ENCODE data around the gene NSG2.

Gene NSG2

DNA sequence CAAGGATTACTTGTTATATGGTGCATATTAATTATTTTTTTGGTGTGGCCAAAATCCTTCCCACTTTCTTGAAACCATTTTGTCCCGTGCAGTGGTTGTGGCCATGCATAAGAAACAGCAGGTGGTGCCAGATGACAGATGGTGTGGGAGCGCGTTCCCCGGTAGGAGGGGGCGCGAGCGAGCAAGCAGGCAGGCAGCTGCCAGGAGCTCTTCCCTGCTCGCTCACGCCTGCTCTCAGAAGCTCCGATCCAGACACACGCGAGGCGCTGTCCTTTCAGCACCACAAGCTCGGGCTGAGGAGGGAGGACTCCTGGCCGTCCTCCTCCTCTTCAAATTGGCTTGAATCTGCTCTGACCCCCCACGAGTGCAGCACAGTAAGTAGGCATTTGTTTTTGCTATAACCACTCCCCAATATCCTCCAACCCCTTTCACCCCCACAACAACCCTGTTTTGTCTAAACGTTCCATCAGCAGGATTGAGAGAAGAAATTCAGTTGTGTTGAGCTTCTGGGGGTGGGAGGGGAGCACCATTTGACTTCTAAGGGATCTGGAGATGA is at the start of gene NSG2:
TSS of gene NSG2 (plus strand) at position 237 of the 556 bp plus-strand sequence. CDS start 1,050 bp downstream, outside the sequence.
- no peaks in the 10 kb centered on the region for H3K36me3 ChIP-seq
- peaks cover 43% of the 10 kb centered on the region for H3K27me3 ChIP-seq
- H3K4me3 ChIP-seq (ENCODE audit: low read depth in 1 of 2, low read length in 1 of 2) = no peak within 1 kb of the TSS
- H3K9me3 ChIP-seq = no peaks in the 10 kb centered on the region
- no peaks in the 10 kb centered on the region for H3K4me1 ChIP-seq (ENCODE audit: control insufficient read depth in 1 of 2, insufficient read depth in 1 of 2, low read depth in 1 of 2, low read length in 1 of 2)
- TF ChIP-seq, protein P1, sequence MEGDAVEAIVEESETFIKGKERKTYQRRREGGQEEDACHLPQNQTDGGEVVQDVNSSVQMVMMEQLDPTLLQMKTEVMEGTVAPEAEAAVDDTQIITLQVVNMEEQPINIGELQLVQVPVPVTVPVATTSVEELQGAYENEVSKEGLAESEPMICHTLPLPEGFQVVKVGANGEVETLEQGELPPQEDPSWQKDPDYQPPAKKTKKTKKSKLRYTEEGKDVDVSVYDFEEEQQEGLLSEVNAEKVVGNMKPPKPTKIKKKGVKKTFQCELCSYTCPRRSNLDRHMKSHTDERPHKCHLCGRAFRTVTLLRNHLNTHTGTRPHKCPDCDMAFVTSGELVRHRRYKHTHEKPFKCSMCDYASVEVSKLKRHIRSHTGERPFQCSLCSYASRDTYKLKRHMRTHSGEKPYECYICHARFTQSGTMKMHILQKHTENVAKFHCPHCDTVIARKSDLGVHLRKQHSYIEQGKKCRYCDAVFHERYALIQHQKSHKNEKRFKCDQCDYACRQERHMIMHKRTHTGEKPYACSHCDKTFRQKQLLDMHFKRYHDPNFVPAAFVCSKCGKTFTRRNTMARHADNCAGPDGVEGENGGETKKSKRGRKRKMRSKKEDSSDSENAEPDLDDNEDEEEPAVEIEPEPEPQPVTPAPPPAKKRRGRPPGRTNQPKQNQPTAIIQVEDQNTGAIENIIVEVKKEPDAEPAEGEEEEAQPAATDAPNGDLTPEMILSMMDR (IDR thresholded peaks at IDR 0.05) = no peak
- H3K27ac ChIP-seq = no peak within 1 kb of the TSS

DNA sequence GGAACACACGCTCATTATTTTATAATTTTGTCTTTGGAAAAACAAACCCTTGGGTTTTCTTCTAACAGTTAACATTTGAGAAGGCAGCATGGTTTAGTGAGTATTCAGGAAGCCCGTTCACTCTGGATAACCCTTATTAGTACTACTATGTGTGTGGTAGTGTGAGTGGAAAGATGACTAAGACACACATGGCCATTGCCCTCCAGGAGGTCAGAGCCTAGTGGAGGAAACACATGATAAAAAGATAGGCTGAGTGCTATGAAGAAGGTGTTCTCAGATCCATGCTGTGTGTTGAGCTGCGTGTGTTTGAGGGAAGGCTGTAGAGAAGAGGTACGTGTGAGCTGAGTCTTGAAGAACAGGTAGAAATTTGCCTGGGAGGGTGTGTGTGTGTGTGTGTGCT is 48.2 kb upstream of the NSG2 start:
- Histone ChIP-seq H3K4me3 (ENCODE audit: low read depth in 1 of 2, low read length in 1 of 2) (no peak overlapping the region), H3K27ac (no peak overlapping the region), H3K36me3 (no peaks in the 10 kb centered on the region), H3K4me1 (ENCODE audit: control insufficient read depth in 1 of 2, insufficient read depth in 1 of 2, low read depth in 1 of 2, low read length in 1 of 2) (no peaks in the 10 kb centered on the region), H3K9me3 (no peaks in the 10 kb centered on the region), H3K27me3 (peaks cover 100% of the 10 kb centered on the region)
- TF ChIP-seq, protein P1 (IDR thresholded peaks at IDR 0.05) = no peak

DNA sequence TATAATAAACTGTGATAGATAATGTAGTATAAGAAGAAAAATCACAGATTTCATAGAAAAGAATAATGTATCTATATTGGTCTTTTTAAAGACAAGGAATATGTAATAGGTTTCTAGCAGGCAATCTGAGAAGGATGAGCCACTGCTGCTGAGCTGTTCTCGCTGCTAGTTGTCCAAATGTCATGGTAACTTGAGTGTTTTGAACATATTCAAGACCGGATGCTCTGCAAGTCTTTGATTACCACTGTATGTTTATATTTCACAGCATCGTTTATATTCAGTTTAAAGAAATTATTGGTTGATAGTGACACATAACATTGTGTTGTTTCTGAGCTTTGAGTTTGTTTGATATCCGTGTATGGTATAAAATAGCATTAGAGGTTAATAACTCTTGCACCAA is 47.0 kb upstream of the NSG2 start:
- H3K27me3 ChIP-seq = peaks cover 100% of the 10 kb centered on the region
- H3K9me3 ChIP-seq = no peaks in the 10 kb centered on the region
- H3K4me1 ChIP-seq (ENCODE audit: control insufficient read depth in 1 of 2, insufficient read depth in 1 of 2, low read depth in 1 of 2, low read length in 1 of 2) = no peaks in the 10 kb centered on the region
- no peak overlapping the region for H3K4me3 ChIP-seq (ENCODE audit: low read depth in 1 of 2, low read length in 1 of 2)
- H3K27ac ChIP-seq = no peak overlapping the region
- TF ChIP-seq, protein P1 (IDR thresholded peaks at IDR 0.05) = no peak
- no peaks in the 10 kb centered on the region for H3K36me3 ChIP-seq

DNA sequence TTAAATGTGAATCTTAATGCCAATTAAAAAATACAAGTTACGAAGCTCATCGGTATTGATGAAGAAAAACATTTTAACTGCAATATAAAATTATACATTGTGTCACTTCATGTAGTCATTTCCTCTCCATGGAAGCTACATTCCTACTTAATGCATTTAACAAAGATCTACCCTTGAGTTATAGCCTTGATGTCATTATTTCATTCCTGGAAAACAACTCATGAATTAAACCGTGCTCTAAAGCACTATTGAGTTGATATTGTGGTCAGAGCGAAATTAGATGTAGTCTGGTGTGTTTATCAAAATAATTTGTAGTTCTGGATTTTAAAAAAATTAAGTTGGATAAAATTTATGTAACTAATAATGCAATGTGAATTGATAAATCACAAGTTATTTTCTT is 45.4 kb upstream of the NSG2 start:
- H3K27ac ChIP-seq = no peak overlapping the region
- H3K36me3 ChIP-seq = no peaks in the 10 kb centered on the region
- no peak overlapping the region for H3K4me3 ChIP-seq (ENCODE audit: low read depth in 1 of 2, low read length in 1 of 2)
- TF ChIP-seq, protein P1 (IDR thresholded peaks at IDR 0.05) = no peak
- no peaks in the 10 kb centered on the region for H3K9me3 ChIP-seq
- H3K27me3 ChIP-seq = peaks cover 100% of the 10 kb centered on the region
- no peaks in the 10 kb centered on the region for H3K4me1 ChIP-seq (ENCODE audit: control insufficient read depth in 1 of 2, insufficient read depth in 1 of 2, low read depth in 1 of 2, low read length in 1 of 2)

DNA sequence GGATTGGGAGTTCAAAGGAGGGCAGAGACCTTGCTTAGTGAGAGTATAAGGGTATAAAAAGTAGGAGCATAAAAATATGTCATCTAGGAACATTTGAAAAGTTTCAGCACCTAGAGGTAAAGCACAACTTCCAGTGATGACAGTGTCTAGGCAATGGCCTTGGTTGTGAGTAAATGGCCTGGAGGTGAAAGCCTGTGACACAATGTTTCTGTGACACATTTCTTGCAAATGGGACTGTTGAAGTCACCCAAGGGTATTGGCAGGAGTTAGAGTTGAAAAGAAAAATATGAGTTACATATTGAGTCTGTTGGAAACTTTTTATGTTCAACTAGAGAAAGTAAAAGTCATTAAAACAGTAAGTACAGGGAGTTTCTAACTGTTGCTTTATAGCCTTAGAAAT is 41.7 kb upstream of the NSG2 start:
- Histone ChIP-seq H3K27me3 (peaks cover 89% of the 10 kb centered on the region), H3K4me1 (ENCODE audit: control insufficient read depth in 1 of 2, insufficient read depth in 1 of 2, low read depth in 1 of 2, low read length in 1 of 2) (no peaks in the 10 kb centered on the region), H3K27ac (no peak overlapping the region), H3K36me3 (no peaks in the 10 kb centered on the region), H3K9me3 (no peaks in the 10 kb centered on the region), H3K4me3 (ENCODE audit: low read depth in 1 of 2, low read length in 1 of 2) (no peak overlapping the region)
- TF ChIP-seq, protein P1 (IDR thresholded peaks at IDR 0.05) = no peak

DNA sequence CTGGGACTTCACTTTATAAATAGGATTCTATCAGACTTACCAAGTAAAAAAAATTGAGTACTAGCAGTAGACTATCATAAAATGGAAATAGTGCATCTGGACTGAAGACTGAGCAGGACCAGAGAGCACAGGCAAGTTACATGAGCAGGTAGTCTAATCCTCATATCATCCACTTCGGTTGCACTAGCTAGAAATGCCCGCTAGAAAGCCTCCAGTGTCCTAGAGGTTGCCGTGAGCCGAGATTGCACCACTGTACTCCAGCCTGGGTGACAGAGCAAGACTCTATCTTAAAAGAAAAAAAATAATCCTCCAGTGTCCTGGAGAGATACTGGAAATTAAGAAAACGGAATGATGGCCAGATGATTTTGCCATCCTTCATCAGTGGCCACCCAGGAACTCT is 36.6 kb upstream of the NSG2 start:
- Histone ChIP-seq H3K27me3 (peaks cover 63% of the 10 kb centered on the region), H3K4me3 (ENCODE audit: low read depth in 1 of 2, low read length in 1 of 2) (no peak overlapping the region), H3K27ac (no peak overlapping the region), H3K36me3 (no peaks in the 10 kb centered on the region), H3K4me1 (ENCODE audit: control insufficient read depth in 1 of 2, insufficient read depth in 1 of 2, low read depth in 1 of 2, low read length in 1 of 2) (no peaks in the 10 kb centered on the region), H3K9me3 (no peaks in the 10 kb centered on the region)
- TF ChIP-seq, protein P1 (IDR thresholded peaks at IDR 0.05) = no peak
